Measurements from ENCODE around the gene C2orf42.
A peak's percentile ranks its signal among the peaks of the same experiment; 100 is the strongest.
"Not testable (repeated sequence)": the region's sequence is repeated elsewhere in the genome, so short reads cannot be mapped to it uniquely, and the experiment has no call there.

Gene C2orf42

GRCh38 chr2:70131344-70132143 is 59.3 kb downstream of the C2orf42 start:
- peaks cover 59% of the 10 kb centered on the region for H3K4me1 Mint-ChIP-seq (ENCODE audit: low read depth)
- H3K27me3 Mint-ChIP-seq (ENCODE audit: low read depth); H3K36me3 Mint-ChIP-seq (ENCODE audit: low read depth); H3K9me3 Mint-ChIP-seq: not testable (repeated sequence)
- peak overlapping the region; percentile 78 for H3K4me3 Mint-ChIP-seq
- peak overlapping the region; percentile 98 for H3K27ac Mint-ChIP-seq

- no peak overlapping the region for H3K27ac Mint-ChIP-seq
- peaks cover 57% of the 10 kb centered on the region for H3K4me1 Mint-ChIP-seq (ENCODE audit: low read depth)
- no peak overlapping the region for H3K4me3 Mint-ChIP-seq
- no peaks in the 10 kb centered on the region for H3K36me3 Mint-ChIP-seq (ENCODE audit: low read depth)
- no peaks in the 10 kb centered on the region for H3K27me3 Mint-ChIP-seq (ENCODE audit: low read depth)
- no peaks in the 10 kb centered on the region for H3K9me3 Mint-ChIP-seq
Measured at GRCh38 chr2:70128005-70128404, 62.8 kb downstream of the C2orf42 start.

- Mint-ChIP-seq H3K27ac (peak overlapping the region; percentile 99), H3K4me1 (ENCODE audit: low read depth) (peaks cover 53% of the 10 kb centered on the region), H3K4me3 (peak overlapping the region; percentile 91), H3K9me3 (no peaks in the 10 kb centered on the region), H3K27me3 (ENCODE audit: low read depth) (no peaks in the 10 kb centered on the region), H3K36me3 (ENCODE audit: low read depth) (no peaks in the 10 kb centered on the region)
Measured at GRCh38 chr2:70126413-70126812, 64.4 kb downstream of the C2orf42 start.

GRCh38 chr2:70125498-70125898 is 65.3 kb downstream of the C2orf42 start:
- Mint-ChIP-seq H3K4me3 (peak overlapping the region; percentile 91), H3K27me3 (ENCODE audit: low read depth) (no peaks in the 10 kb centered on the region), H3K36me3 (ENCODE audit: low read depth) (no peaks in the 10 kb centered on the region), H3K4me1 (ENCODE audit: low read depth) (peaks cover 55% of the 10 kb centered on the region), H3K27ac (peak overlapping the region; percentile 99), H3K9me3 (no peaks in the 10 kb centered on the region)

GRCh38 chr2:70124983-70125480 is 65.8 kb downstream of the C2orf42 start:
- Mint-ChIP-seq H3K9me3 (no peaks in the 10 kb centered on the region), H3K4me1 (ENCODE audit: low read depth) (peaks cover 55% of the 10 kb centered on the region), H3K27me3 (ENCODE audit: low read depth) (no peaks in the 10 kb centered on the region), H3K36me3 (ENCODE audit: low read depth) (no peaks in the 10 kb centered on the region), H3K27ac (peak overlapping the region; percentile 99), H3K4me3 (peak overlapping the region; percentile 91)

- Mint-ChIP-seq H3K36me3 (ENCODE audit: low read depth) (no peaks in the 10 kb centered on the region), H3K27me3 (ENCODE audit: low read depth) (no peaks in the 10 kb centered on the region), H3K9me3 (no peaks in the 10 kb centered on the region), H3K4me1 (ENCODE audit: low read depth) (peaks cover 56% of the 10 kb centered on the region), H3K4me3 (peak overlapping the region; percentile 91), H3K27ac (peak overlapping the region; percentile 99)
Measured at GRCh38 chr2:70123829-70124116, 67.0 kb downstream of the C2orf42 start.

GRCh38 chr2:70123051-70123828 is 67.6 kb downstream of the C2orf42 start:
- Mint-ChIP-seq H3K36me3 (ENCODE audit: low read depth) (no peaks in the 10 kb centered on the region), H3K27me3 (ENCODE audit: low read depth) (no peaks in the 10 kb centered on the region), H3K9me3 (no peaks in the 10 kb centered on the region), H3K4me1 (ENCODE audit: low read depth) (peaks cover 57% of the 10 kb centered on the region), H3K27ac (peak overlapping the region; percentile 99), H3K4me3 (peak overlapping the region; percentile 91)

- H3K36me3 Mint-ChIP-seq (ENCODE audit: low read depth): no peaks in the 10 kb centered on the region
- no peak overlapping the region for H3K4me3 Mint-ChIP-seq
- H3K9me3 Mint-ChIP-seq: no peaks in the 10 kb centered on the region
- peak overlapping the region; percentile 72 for H3K27ac Mint-ChIP-seq
- no peaks in the 10 kb centered on the region for H3K27me3 Mint-ChIP-seq (ENCODE audit: low read depth)
- peaks cover 50% of the 10 kb centered on the region for H3K4me1 Mint-ChIP-seq (ENCODE audit: low read depth)
Measured at GRCh38 chr2:70122470-70122869, 68.3 kb downstream of the C2orf42 start.

- no peaks in the 10 kb centered on the region for H3K27me3 Mint-ChIP-seq (ENCODE audit: low read depth)
- H3K4me3 Mint-ChIP-seq: no peak overlapping the region
- H3K4me1 Mint-ChIP-seq (ENCODE audit: low read depth): peaks cover 47% of the 10 kb centered on the region
- H3K9me3 Mint-ChIP-seq: no peaks in the 10 kb centered on the region
- H3K27ac Mint-ChIP-seq: peak overlapping the region; percentile 17
- H3K36me3 Mint-ChIP-seq (ENCODE audit: low read depth): no peaks in the 10 kb centered on the region
Measured at GRCh38 chr2:70121627-70122372, 69.0 kb downstream of the C2orf42 start.

- H3K4me1 Mint-ChIP-seq (ENCODE audit: low read depth): peaks cover 28% of the 10 kb centered on the region
- no peaks in the 10 kb centered on the region for H3K27me3 Mint-ChIP-seq (ENCODE audit: low read depth)
- H3K4me3 Mint-ChIP-seq: no peak overlapping the region
- H3K9me3 Mint-ChIP-seq: no peaks in the 10 kb centered on the region
- no peak overlapping the region for H3K27ac Mint-ChIP-seq
- H3K36me3 Mint-ChIP-seq (ENCODE audit: low read depth): no peaks in the 10 kb centered on the region
Measured at GRCh38 chr2:70118798-70119454, 71.9 kb downstream of the C2orf42 start.

GRCh38 chr2:70116936-70117552 is 73.8 kb downstream of the C2orf42 start:
- peaks cover 16% of the 10 kb centered on the region for H3K4me1 Mint-ChIP-seq (ENCODE audit: low read depth)
- no peaks in the 10 kb centered on the region for H3K36me3 Mint-ChIP-seq (ENCODE audit: low read depth)
- no peaks in the 10 kb centered on the region for H3K9me3 Mint-ChIP-seq
- no peak overlapping the region for H3K4me3 Mint-ChIP-seq
- no peaks in the 10 kb centered on the region for H3K27me3 Mint-ChIP-seq (ENCODE audit: low read depth)
- no peak overlapping the region for H3K27ac Mint-ChIP-seq

GRCh38 chr2:70115646-70116442 is 75.0 kb downstream of the C2orf42 start:
- H3K4me1 Mint-ChIP-seq (ENCODE audit: low read depth): peaks cover 20% of the 10 kb centered on the region
- H3K36me3 Mint-ChIP-seq (ENCODE audit: low read depth): no peaks in the 10 kb centered on the region
- no peak overlapping the region for H3K4me3 Mint-ChIP-seq
- no peak overlapping the region for H3K27ac Mint-ChIP-seq
- no peaks in the 10 kb centered on the region for H3K9me3 Mint-ChIP-seq
- no peaks in the 10 kb centered on the region for H3K27me3 Mint-ChIP-seq (ENCODE audit: low read depth)

- Mint-ChIP-seq H3K27ac (no peak overlapping the region), H3K4me3 (no peak overlapping the region), H3K4me1 (ENCODE audit: low read depth) (peaks cover 22% of the 10 kb centered on the region), H3K9me3 (no peaks in the 10 kb centered on the region), H3K27me3 (ENCODE audit: low read depth) (no peaks in the 10 kb centered on the region), H3K36me3 (ENCODE audit: low read depth) (no peaks in the 10 kb centered on the region)
Measured at GRCh38 chr2:70113359-70114070, 77.3 kb downstream of the C2orf42 start.

Data from T-helper 1 cell treated with Interleukin-12 subunit alpha and Interleukin-12 subunit beta and Interleukin-4 antibody, amounts not matched to agents 30 μg/mL and 1 μg/mL, for 36 hours (primary cell).